K562 (cell line): ENCODE measurements around the gene DR1. TPM values are rescaled to one million over a fixed set of nuclear protein-coding genes. Genes with fewer than 3 reads are reported as not detected.
A peak's percentile ranks its signal among the peaks of the same experiment; 100 is the strongest.

Experiments used
- ATAC-seq: fragments of 200-7000 bp; cut with Tn5 transposase; 3 replicates; pipeline ENCODE4 v1.9.1; 2020; ENCODE audit warnings: moderate library complexity
- BruUV-seq: library from RNA; stranded (reverse); fragments of 400-500 nt; replicated peaks from 2 replicates; lab custom pipeline; 2021; lab: Mats Ljungman, UMichigan
- CTCF ChIA-PET: fragments of 300-600 bp; formaldehyde crosslinking; extraction: SDS; loops from one replicate; lab custom pipeline; 2021; ENCODE audit warnings: low intra/inter-chr PET ratio; lab: Yijun Ruan, JAX
- POLR2A ChIA-PET: fragments of 300-600, 350-650 bp; sonication (Branson Sonifier 250); formaldehyde crosslinking; extraction: SDS; loops from one replicate; lab custom pipeline; 2021; ENCODE audit warnings: antibody characterized with exemption, inconsistent platforms; lab: Yijun Ruan, JAX
- DNase-seq, 4 experiments: peaks; one replicate each; pipeline versions ENCODE4 v3.0.0 to v3.0.0-alpha.2; 2011 to 2018; ENCODE audit warnings: low spot score in 3 of 4, mixed read lengths in 3 of 4; ENCODE audit errors: extremely low read depth in 1 of 4
- FAIRE-seq: peaks from 2 replicates; lab custom pipeline; 2011; peaks lifted over from hg19 to GRCh38; lab: Jason Lieb, UNC
- H2AFZ ChIP-seq: 2 replicates; pipeline ENCODE4 v1.6.0; 2011; ENCODE audit warnings: low read depth, low read length, control low read depth, inconsistent platforms
- H3K27ac ChIP-seq: fragments of 200-600 bp; 3 replicates; pipeline ENCODE4 v1.8.0; 2011; ENCODE audit warnings: low read depth, mild to moderate bottlenecking, control low read depth, inconsistent platforms, low read length, moderate library complexity, mixed read lengths; ENCODE audit errors: extremely low read depth
- H3K27me3 ChIP-seq, 2 experiments: fragments of 300-600 bp in 1 of 2; 2 replicates in 1 of 2; 3 replicates in 1 of 2; pipeline versions ENCODE4 v1.6.0 to v1.8.0; 2011; ENCODE audit warnings: inconsistent platforms in 2 of 2, low read length in 2 of 2, mild to moderate bottlenecking in 1 of 2, mixed read lengths in 1 of 2, moderate library complexity in 1 of 2; ENCODE audit not compliant: control insufficient read depth in 2 of 2, insufficient read depth in 2 of 2
- H3K36me3 ChIP-seq: fragments of 300-600 bp; 3 replicates; pipeline ENCODE4 v1.8.0; 2011; ENCODE audit warnings: mild to moderate bottlenecking, low read length, inconsistent platforms; ENCODE audit not compliant: control insufficient read depth, insufficient read depth
- H3K4me1 ChIP-seq, 2 experiments: fragments of 200-600 bp in 1 of 2; replicated peaks in 1 of 2; 2 replicates in 1 of 2; 3 replicates in 1 of 2; pipeline versions ENCODE4 v1.5.1 to v1.8.0; 2011; ENCODE audit warnings: inconsistent platforms in 2 of 2, low read length in 2 of 2, mild to moderate bottlenecking in 1 of 2, mixed read lengths in 1 of 2, moderate library complexity in 1 of 2; ENCODE audit not compliant: control insufficient read depth in 2 of 2, insufficient read depth in 2 of 2
- H3K4me2 ChIP-seq: 2 replicates; pipeline ENCODE4 v1.6.1; 2011; ENCODE audit warnings: low read length, control low read depth, inconsistent platforms, mixed read lengths; ENCODE audit not compliant: insufficient read depth
- H3K4me3 ChIP-seq: fragments of 200-600 bp; sonication (generic), shearing (Covaris generic); 2 replicates; pipeline ENCODE4 v1.5.1; 2016; ENCODE audit warnings: control low read depth, inconsistent platforms
- H3K79me2 ChIP-seq: fragments of 200-600 bp; 3 replicates; pipeline ENCODE4 v1.8.0; 2011; ENCODE audit warnings: low read length, inconsistent platforms; ENCODE audit not compliant: control insufficient read depth, insufficient read depth
- H3K9ac ChIP-seq, 2 experiments: 2 replicates each; pipeline versions ENCODE4 v1.6.0 to v1.6.1; 2011; ENCODE audit warnings: low read depth in 2 of 2, low read length in 2 of 2, control low read depth in 1 of 2, inconsistent platforms in 1 of 2, mild to moderate bottlenecking in 1 of 2, mixed read lengths in 1 of 2; ENCODE audit not compliant: insufficient read depth in 1 of 2
- H3K9me1 ChIP-seq: one replicate; pipeline ENCODE4 v1.6.0; 2011; ENCODE audit warnings: inconsistent platforms, mild to moderate bottlenecking, low read length, moderate library complexity; ENCODE audit not compliant: control insufficient read depth, insufficient read depth
- H3K9me3 ChIP-seq: replicated peaks from 2 replicates; pipeline ENCODE4 v1.5.1; 2011; ENCODE audit warnings: low read depth, low read length, inconsistent platforms; ENCODE audit not compliant: control insufficient read depth, insufficient read depth
- H4K20me1 ChIP-seq: replicated peaks from 2 replicates; pipeline ENCODE4 v1.6.1; 2011; ENCODE audit warnings: low read length, inconsistent platforms, mixed read lengths; ENCODE audit not compliant: control insufficient read depth, insufficient read depth
- BRD4 ChIP-seq: fragments of 200-600 bp; sonication (generic); IDR thresholded peaks from 2 replicates; pipeline ENCODE4 v1.6.1; 2017; ENCODE audit warnings: inconsistent platforms
- KDM5B ChIP-seq: fragments of 200-600 bp; sonication (generic); IDR thresholded peaks from 2 replicates; pipeline ENCODE4 v1.6.1; 2012; ENCODE audit warnings: low read depth, mild to moderate bottlenecking, moderate library complexity, low read length, control low read depth, inconsistent platforms; ENCODE audit not compliant: insufficient replicate concordance
- RBM25 ChIP-seq: fragments of 200-400 bp; formaldehyde crosslinking; IDR thresholded peaks from 2 replicates; pipeline ENCODE4 v1.6.1; 2018; ENCODE audit warnings: low read length, low read depth, moderate library complexity; ENCODE audit not compliant: severe bottlenecking
- SUPT5H ChIP-seq: fragments of 450-650 bp; IDR thresholded peaks from 2 replicates; pipeline ENCODE4 v1.6.1; 2016
- ZNF121 ChIP-seq: sonication (generic); formaldehyde crosslinking; conservative IDR thresholded peaks from 2 replicates; pipeline ENCODE4 v1.8.0; 2022; ENCODE audit warnings: missing genetic modification reagents
- WGBS: fragments of 100-300 bp; shearing (Covaris generic); methylation state at CpG from one replicate; pipeline ENCODE4 v1.1.6; 2016; ENCODE audit warnings: low coverage, mixed read lengths; ENCODE audit not compliant: insufficient coverage; ENCODE audit errors: missing lambda C conversion rate; 5-methylcytosine and 5-hydroxymethylcytosine counted together
- in situ Hi-C: fragments of 300-500 bp; cut with MboI; formaldehyde crosslinking; loops from 4 replicates; pipeline ENCODE4 v1.15.0; 2018; ENCODE audit warnings: inconsistent platforms, mixed read lengths
- intact Hi-C: fragments of 100-400 bp; cut with micrococcal nuclease; formaldehyde crosslinking; loops from 2 replicates; pipeline ENCODE4 v1.14.2; 2022
- polyA plus RNA-seq, 8 experiments: library from polyadenylated mRNA; depleted of rRNA in 4 of 8; stranded (reverse) in 5 of 8; unstranded in 3 of 8; fragments of >200 nt; fragmentation: Nextera tagmentation in 2 of 8; fragmentation: Illumina TruSeq in 1 of 8; extraction: Ambion mirVana in 2 of 8; extraction: Trizol in 1 of 8; gene quantifications; 2 replicates each; pipeline versions ENCODE4 v1.2.1 to v1.2.3, GENCODE V29; 2011 to 2014; ENCODE audit warnings: inconsistent platforms in 1 of 8, missing spikeins in 1 of 8
- total RNA-seq, 7 experiments: library from RNA; depleted of rRNA in 6 of 7; stranded (reverse); fragments of >200 nt in 6 of 7; fragmentation: Illumina TruSeq in 2 of 7; extraction: Trizol in 2 of 7; gene quantifications; 2 replicates each; pipeline versions ENCODE4 v1.2.1 to v1.2.3, GENCODE V29; 2011 to 2021; ENCODE audit warnings: low replicate concordance in 1 of 7
- TF ChIP-seq, protein P1 (sequence below): sonication (generic); formaldehyde crosslinking; IDR thresholded peaks from 2 replicates; pipeline ENCODE4 v1.8.0; 2022; ENCODE audit warnings: missing genetic modification reagents, mild to moderate bottlenecking, borderline replicate concordance

DR1 gene
- total and polyA plus RNA-seq, 9 of the 15 experiments (the other 6 are each of a cell fraction or from before 2014, with no cell fraction given) = 8.1 to 78.8 (median 46.3) TPM

DNA sequence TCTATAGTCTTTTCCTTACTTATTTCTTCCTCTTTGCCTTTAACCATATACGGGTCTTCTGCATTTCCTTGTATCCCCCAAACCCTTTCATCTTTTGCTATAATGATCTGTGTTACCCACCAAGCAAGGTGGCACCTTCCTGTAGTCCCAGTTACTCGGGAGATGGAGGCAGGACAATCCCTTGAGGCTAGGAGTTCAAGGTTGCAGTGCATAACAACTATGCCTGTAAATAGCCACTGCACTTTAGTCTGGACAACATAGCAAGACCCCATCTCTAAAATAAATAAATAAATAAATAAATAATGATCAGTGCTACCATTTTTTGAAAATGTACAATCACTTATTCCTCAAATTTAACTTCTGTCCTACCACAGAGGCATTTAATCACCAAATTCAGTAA, 11.5 kb downstream of the DR1 start:
- Histone ChIP-seq H3K27ac (no peak overlapping the region), H3K36me3 (peaks cover 98% of the 10 kb centered on the region), H3K27me3 (no peaks in the 10 kb centered on the region), H3K9me3 (no peaks in the 10 kb centered on the region), H3K9ac (no peak overlapping the region), H3K79me2 (peaks cover 92% of the 10 kb centered on the region), H3K4me1 (peaks cover 0 to 2% of the 10 kb centered on the region in 2 experiments; a peak in 2 of 5 replicates), H4K20me1 (no peaks in the 10 kb centered on the region), H3K4me3 (no peak overlapping the region), H3K9me1 (no peaks in the 10 kb centered on the region), H2AFZ (no peak overlapping the region), H3K4me2 (no peak overlapping the region)
- WGBS = 93% methylated on average over 2 of the region's 2 CpGs
- intact Hi-C loops = no loop called here
- in situ Hi-C loops = no loop called here
- no peak for DNase-seq
- POLR2A ChIA-PET = interaction anchor here (2.8 kb wide), 1 partner anchor 12 kb away, joined by 15 read pairs; the partner anchor contains the start of gene DR1
- FAIRE-seq = no peak
- TF ChIP-seq ZNF121 (CRISPR knock-in tag) = peak; percentile 83
- peak; percentile 37 for TF ChIP-seq RBM25
- TF ChIP-seq, protein P1, sequence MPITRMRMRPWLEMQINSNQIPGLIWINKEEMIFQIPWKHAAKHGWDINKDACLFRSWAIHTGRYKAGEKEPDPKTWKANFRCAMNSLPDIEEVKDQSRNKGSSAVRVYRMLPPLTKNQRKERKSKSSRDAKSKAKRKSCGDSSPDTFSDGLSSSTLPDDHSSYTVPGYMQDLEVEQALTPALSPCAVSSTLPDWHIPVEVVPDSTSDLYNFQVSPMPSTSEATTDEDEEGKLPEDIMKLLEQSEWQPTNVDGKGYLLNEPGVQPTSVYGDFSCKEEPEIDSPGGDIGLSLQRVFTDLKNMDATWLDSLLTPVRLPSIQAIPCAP = no peak
- no peak for TF ChIP-seq BRD4
- no peak for ATAC-seq
- CTCF ChIA-PET = no interaction called here
- no TSS peak for BruUV-seq

DNA sequence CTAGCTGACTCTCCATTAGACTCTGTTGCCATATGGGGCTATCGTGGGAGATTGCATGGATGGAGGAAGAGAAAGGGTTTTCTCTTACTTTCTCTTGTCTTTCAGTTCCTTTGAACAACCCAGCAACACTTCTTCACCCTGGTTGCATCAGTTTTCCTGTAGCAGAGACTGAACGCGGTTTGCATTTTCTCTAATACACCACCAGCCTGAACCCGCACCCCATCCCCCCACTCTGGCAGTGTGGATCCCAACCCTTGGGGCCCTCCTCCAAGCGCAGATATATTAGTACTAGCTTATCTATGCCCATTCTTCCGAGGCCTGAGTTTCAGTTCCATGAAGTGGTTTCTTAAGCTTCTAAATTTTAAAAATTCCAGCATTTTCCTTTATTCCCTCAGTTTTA, 12.6 kb downstream of the DR1 start:
- no peak for FAIRE-seq
- no peak for TF ChIP-seq SUPT5H
- TF ChIP-seq KDM5B = no peak
- Histone ChIP-seq H3K4me3 (no peak overlapping the region), H3K27me3 (no peaks in the 10 kb centered on the region), H3K4me2 (0 out of 2 replicates have a peak overlapping the region, but pooled peaks have one; percentile 18), H3K9ac (no peak overlapping the region; a peak in 1 of 4 replicates), H3K4me1 (no peaks in the 10 kb centered on the region; a peak in 1 of 5 replicates), H3K36me3 (peaks cover 99% of the 10 kb centered on the region), H2AFZ (no peak overlapping the region), H3K79me2 (peaks cover 84% of the 10 kb centered on the region), H3K27ac (peak overlapping the region; percentile 15; the same call in 1 of the 3 replicates), H3K9me1 (no peaks in the 10 kb centered on the region), H4K20me1 (no peaks in the 10 kb centered on the region), H3K9me3 (no peaks in the 10 kb centered on the region)
- intact Hi-C loops = no loop called here
- in situ Hi-C loops = no loop called here
- ChIA-PET POLR2A (interaction anchor here (0.6 to 2.8 kb wide), 5 partner anchors 9 to 450 kb away, joined by 3 to 15 read pairs (median 4); partner anchors contain the start of gene DR1), CTCF (no interaction called here)
- ATAC-seq = peak; percentile 55
- BruUV-seq = no TSS peak
- 65% methylated on average over 6 of the region's 6 CpGs for WGBS
- DNase-seq = no peak
